Liver (tissue), 9 donors: ENCODE measurements around the gene SIK3. TPM values are rescaled to one million over a fixed set of nuclear protein-coding genes. Genes with fewer than 3 reads are reported as not detected.

ENCODE experiments used
- DNase-seq: peaks from one replicate; pipeline ENCODE4 v3.0.0-alpha.2; 2017; ENCODE audit warnings: low spot score
- H3K27ac ChIP-seq, 2 donors: one replicate each; pipeline ENCODE4 v1.7.0; 2013; ENCODE audit warnings: inconsistent platforms in 2 of 2, low read length in 2 of 2, control low read depth in 1 of 2, low read depth in 1 of 2, mild to moderate bottlenecking in 1 of 2
- H3K27me3 ChIP-seq, 4 donors: one replicate each; pipeline versions ENCODE4 v1.6.1 to v1.7.0; 2013; ENCODE audit warnings: low read length in 3 of 4, inconsistent platforms in 1 of 4, mild to moderate bottlenecking in 1 of 4, moderate library complexity in 1 of 4; ENCODE audit not compliant: control insufficient read depth in 4 of 4, insufficient read depth in 4 of 4
- H3K36me3 ChIP-seq, 4 donors: one replicate each; pipeline versions ENCODE4 v1.6.1 to v1.7.0; 2013; ENCODE audit warnings: low read length in 3 of 4, mild to moderate bottlenecking in 3 of 4, low read depth in 1 of 4, moderate library complexity in 1 of 4; ENCODE audit not compliant: control insufficient read depth in 4 of 4, insufficient read depth in 3 of 4
- H3K4me1 ChIP-seq, 4 donors: one replicate each; pipeline versions ENCODE4 v1.6.1 to v1.7.0; 2013; ENCODE audit warnings: low read length in 3 of 4, mild to moderate bottlenecking in 3 of 4, moderate library complexity in 1 of 4; ENCODE audit not compliant: control insufficient read depth in 4 of 4, insufficient read depth in 4 of 4
- H3K4me3 ChIP-seq, 3 donors: one replicate each; pipeline versions ENCODE4 v1.6.1 to v1.7.0; 2013; ENCODE audit warnings: low read length in 3 of 3, control low read depth in 1 of 3, low read depth in 1 of 3, mild to moderate bottlenecking in 1 of 3
- H3K9ac ChIP-seq, 2 donors: one replicate each; pipeline ENCODE4 v1.7.0; 2013; ENCODE audit warnings: low read length in 2 of 2, mild to moderate bottlenecking in 2 of 2, moderate library complexity in 2 of 2, control low read depth in 1 of 2, low read depth in 1 of 2
- H3K9me3 ChIP-seq, 4 donors: one replicate each; pipeline versions ENCODE4 v1.6.1 to v1.7.0; 2013; ENCODE audit warnings: low read length in 3 of 4; ENCODE audit not compliant: control insufficient read depth in 4 of 4
- EGR1 ChIP-seq, 2 donors: IDR thresholded peaks; 2 replicates each; pipeline ENCODE4 v1.6.1; 2016 to 2018; ENCODE audit warnings: antibody characterized with exemption in 2 of 2, low read depth in 2 of 2
- FOXA1 ChIP-seq: IDR thresholded peaks from 2 replicates; pipeline ENCODE4 v1.6.1; 2016; ENCODE audit warnings: antibody characterized with exemption
- FOXA2 ChIP-seq: IDR thresholded peaks from 2 replicates; pipeline ENCODE4 v1.6.1; 2016; ENCODE audit warnings: antibody characterized with exemption
- GABPA ChIP-seq, 2 donors: IDR thresholded peaks in 1 of 2; conservative IDR thresholded peaks in 1 of 2; 2 replicates each; pipeline ENCODE4 v1.6.1; 2016; ENCODE audit warnings: antibody characterized with exemption in 2 of 2, mild to moderate bottlenecking in 1 of 2, moderate library complexity in 1 of 2
- HNF4A ChIP-seq, 2 donors: conservative IDR thresholded peaks; 2 replicates each; pipeline ENCODE4 v1.6.1; 2016; ENCODE audit warnings: antibody characterized with exemption in 2 of 2, mild to moderate bottlenecking in 2 of 2
- HNF4G ChIP-seq: IDR thresholded peaks from 2 replicates; pipeline ENCODE4 v1.6.1; 2016; ENCODE audit warnings: antibody characterized with exemption
- JUND ChIP-seq, 2 donors: IDR thresholded peaks; 2 replicates each; pipeline ENCODE4 v1.6.1; 2016; ENCODE audit warnings: antibody characterized with exemption in 2 of 2
- NR2F2 ChIP-seq: IDR thresholded peaks from 2 replicates; pipeline ENCODE4 v1.6.1; 2016; ENCODE audit warnings: antibody characterized with exemption
- RAD21 ChIP-seq, 2 donors: IDR thresholded peaks; 2 replicates each; pipeline ENCODE4 v1.6.1; 2016; ENCODE audit warnings: antibody characterized with exemption in 2 of 2, mild to moderate bottlenecking in 2 of 2
- RXRA ChIP-seq, 2 donors: IDR thresholded peaks; 2 replicates each; pipeline ENCODE4 v1.6.1; 2017 to 2018; ENCODE audit warnings: antibody characterized with exemption in 2 of 2, mild to moderate bottlenecking in 1 of 2
- SP1 ChIP-seq: IDR thresholded peaks from 2 replicates; pipeline ENCODE4 v1.6.1; 2018; ENCODE audit warnings: antibody characterized with exemption, mild to moderate bottlenecking
- TAF1 ChIP-seq: conservative IDR thresholded peaks from 2 replicates; pipeline ENCODE4 v1.6.1; 2016; ENCODE audit warnings: antibody characterized with exemption, mild to moderate bottlenecking
- YY1 ChIP-seq: IDR thresholded peaks from 2 replicates; pipeline ENCODE4 v1.6.1; 2016; ENCODE audit warnings: antibody characterized with exemption, mild to moderate bottlenecking
- WGBS: extraction: QIAGEN DNeasy Blood & Tissue Kit; methylation state at CpG from one replicate; pipeline ENCODE4 v1.1.7; 2013; 5-methylcytosine and 5-hydroxymethylcytosine counted together
- polyA plus RNA-seq, 2 donors: library from polyadenylated mRNA; stranded (reverse) in 1 of 2; unstranded in 1 of 2; fragments of 200-250 nt in 1 of 2; fragments of >200 nt in 1 of 2; fragmentation: Nextera tagmentation in 1 of 2; extraction: Ambion mirVana in 1 of 2; gene quantifications; one replicate each; pipeline versions ENCODE4 v1.2.1 to v1.2.3, GENCODE V29; 2013 to 2015
- total RNA-seq, 2 donors: library from RNA; depleted of rRNA; stranded (reverse); fragments of >200 nt; gene quantifications; one replicate each; pipeline ENCODE4 v1.2.3, GENCODE V29; 2014
- TF ChIP-seq, protein P1 (sequence below): fragments of 150-350 bp; IDR thresholded peaks from 2 replicates; pipeline ENCODE4 v1.5.1; 2017; ENCODE audit warnings: improper control_type of control experiment, low read depth, low read length; ENCODE audit not compliant: missing input control
- TF ChIP-seq, protein P2 (sequence below): IDR thresholded peaks from 2 replicates; pipeline ENCODE4 v1.6.1; 2016; ENCODE audit warnings: antibody characterized with exemption
- TF ChIP-seq, protein P3 (sequence below): IDR thresholded peaks from 2 replicates; pipeline ENCODE4 v1.6.1; 2016; ENCODE audit warnings: antibody characterized with exemption
- TF ChIP-seq, protein P4 (sequence below): IDR thresholded peaks from 2 replicates; pipeline ENCODE4 v1.6.1; 2016; ENCODE audit warnings: antibody characterized with exemption, mild to moderate bottlenecking
- TF ChIP-seq, protein P5 (sequence below): IDR thresholded peaks from 2 replicates; pipeline ENCODE4 v1.6.1; 2016; ENCODE audit warnings: antibody characterized with exemption
- donor health status: healthy.
- donor health status: healthy.
- donor health status: healthy.
- donor health status: healthy.
- donor health status: healthy.

The SIK3 gene
- total and polyA plus RNA-seq, 4 donors: 6.9 to 52.4 (median 14.4) TPM

DNA sequence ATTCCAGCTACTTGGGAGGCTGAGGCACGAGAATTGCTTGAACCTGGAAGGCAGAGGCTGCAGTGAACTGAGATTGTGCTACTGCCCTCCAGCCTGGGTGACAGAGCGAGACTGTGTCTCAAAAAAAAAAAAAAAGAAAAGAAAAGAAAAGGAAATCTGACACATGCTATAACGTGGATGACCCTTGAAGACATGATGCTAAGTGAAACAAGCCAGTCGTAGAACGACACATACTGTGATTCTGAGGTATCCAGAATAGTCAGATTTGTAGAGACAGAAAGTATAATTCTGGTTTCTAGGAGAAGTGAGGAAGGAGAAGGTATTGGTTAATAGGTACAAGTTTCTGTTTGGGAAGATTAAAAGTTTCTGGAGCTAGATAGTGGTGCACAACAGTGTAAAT lies 299.9 kb downstream of the SIK3 start:
- 86% methylated on average over 5 of the region's 5 CpGs for WGBS
- Histone ChIP-seq H3K4me1 (peaks cover 3 to 17% (median 8%) of the 10 kb centered on the region in 4 donors), H3K27ac (no peak overlapping the region), H3K9ac (no peak overlapping the region), H3K36me3 (no peaks in the 10 kb centered on the region), H3K4me3 (no peak overlapping the region), H3K27me3 (no peaks in the 10 kb centered on the region), H3K9me3 (no peaks in the 10 kb centered on the region)
- no peak for DNase-seq
- TF ChIP-seq, protein P1, sequence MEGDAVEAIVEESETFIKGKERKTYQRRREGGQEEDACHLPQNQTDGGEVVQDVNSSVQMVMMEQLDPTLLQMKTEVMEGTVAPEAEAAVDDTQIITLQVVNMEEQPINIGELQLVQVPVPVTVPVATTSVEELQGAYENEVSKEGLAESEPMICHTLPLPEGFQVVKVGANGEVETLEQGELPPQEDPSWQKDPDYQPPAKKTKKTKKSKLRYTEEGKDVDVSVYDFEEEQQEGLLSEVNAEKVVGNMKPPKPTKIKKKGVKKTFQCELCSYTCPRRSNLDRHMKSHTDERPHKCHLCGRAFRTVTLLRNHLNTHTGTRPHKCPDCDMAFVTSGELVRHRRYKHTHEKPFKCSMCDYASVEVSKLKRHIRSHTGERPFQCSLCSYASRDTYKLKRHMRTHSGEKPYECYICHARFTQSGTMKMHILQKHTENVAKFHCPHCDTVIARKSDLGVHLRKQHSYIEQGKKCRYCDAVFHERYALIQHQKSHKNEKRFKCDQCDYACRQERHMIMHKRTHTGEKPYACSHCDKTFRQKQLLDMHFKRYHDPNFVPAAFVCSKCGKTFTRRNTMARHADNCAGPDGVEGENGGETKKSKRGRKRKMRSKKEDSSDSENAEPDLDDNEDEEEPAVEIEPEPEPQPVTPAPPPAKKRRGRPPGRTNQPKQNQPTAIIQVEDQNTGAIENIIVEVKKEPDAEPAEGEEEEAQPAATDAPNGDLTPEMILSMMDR: no peak
- TF ChIP-seq EGR1 (IDR thresholded peaks at IDR 0.05; ENCODE audit: low read depth in 2 of 2): no peak
- no peak for TF ChIP-seq NR2F2
- no peak for TF ChIP-seq YY1
- TF ChIP-seq RAD21 (IDR thresholded peaks at IDR 0.05): no peak
- no peak for TF ChIP-seq RXRA (IDR thresholded peaks at IDR 0.05)
- TF ChIP-seq, protein P2, sequence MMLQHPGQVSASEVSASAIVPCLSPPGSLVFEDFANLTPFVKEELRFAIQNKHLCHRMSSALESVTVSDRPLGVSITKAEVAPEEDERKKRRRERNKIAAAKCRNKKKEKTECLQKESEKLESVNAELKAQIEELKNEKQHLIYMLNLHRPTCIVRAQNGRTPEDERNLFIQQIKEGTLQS: no peak
- no peak for TF ChIP-seq SP1
- TF ChIP-seq, protein P3, sequence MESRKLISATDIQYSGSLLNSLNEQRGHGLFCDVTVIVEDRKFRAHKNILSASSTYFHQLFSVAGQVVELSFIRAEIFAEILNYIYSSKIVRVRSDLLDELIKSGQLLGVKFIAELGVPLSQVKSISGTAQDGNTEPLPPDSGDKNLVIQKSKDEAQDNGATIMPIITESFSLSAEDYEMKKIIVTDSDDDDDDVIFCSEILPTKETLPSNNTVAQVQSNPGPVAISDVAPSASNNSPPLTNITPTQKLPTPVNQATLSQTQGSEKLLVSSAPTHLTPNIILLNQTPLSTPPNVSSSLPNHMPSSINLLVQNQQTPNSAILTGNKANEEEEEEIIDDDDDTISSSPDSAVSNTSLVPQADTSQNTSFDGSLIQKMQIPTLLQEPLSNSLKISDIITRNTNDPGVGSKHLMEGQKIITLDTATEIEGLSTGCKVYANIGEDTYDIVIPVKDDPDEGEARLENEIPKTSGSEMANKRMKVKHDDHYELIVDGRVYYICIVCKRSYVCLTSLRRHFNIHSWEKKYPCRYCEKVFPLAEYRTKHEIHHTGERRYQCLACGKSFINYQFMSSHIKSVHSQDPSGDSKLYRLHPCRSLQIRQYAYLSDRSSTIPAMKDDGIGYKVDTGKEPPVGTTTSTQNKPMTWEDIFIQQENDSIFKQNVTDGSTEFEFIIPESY: no peak
- TF ChIP-seq FOXA2: no peak
- TF ChIP-seq HNF4A (conservative IDR thresholded peaks at IDR 0.05): no peak
- no peak for TF ChIP-seq FOXA1
- no peak for TF ChIP-seq HNF4G
- no peak for TF ChIP-seq GABPA (IDR thresholded peaks at IDR 0.05 in 1 of 2, conservative IDR thresholded peaks at IDR 0.05 in 1 of 2)
- no peak for TF ChIP-seq JUND (IDR thresholded peaks at IDR 0.05)
- TF ChIP-seq, protein P4, sequence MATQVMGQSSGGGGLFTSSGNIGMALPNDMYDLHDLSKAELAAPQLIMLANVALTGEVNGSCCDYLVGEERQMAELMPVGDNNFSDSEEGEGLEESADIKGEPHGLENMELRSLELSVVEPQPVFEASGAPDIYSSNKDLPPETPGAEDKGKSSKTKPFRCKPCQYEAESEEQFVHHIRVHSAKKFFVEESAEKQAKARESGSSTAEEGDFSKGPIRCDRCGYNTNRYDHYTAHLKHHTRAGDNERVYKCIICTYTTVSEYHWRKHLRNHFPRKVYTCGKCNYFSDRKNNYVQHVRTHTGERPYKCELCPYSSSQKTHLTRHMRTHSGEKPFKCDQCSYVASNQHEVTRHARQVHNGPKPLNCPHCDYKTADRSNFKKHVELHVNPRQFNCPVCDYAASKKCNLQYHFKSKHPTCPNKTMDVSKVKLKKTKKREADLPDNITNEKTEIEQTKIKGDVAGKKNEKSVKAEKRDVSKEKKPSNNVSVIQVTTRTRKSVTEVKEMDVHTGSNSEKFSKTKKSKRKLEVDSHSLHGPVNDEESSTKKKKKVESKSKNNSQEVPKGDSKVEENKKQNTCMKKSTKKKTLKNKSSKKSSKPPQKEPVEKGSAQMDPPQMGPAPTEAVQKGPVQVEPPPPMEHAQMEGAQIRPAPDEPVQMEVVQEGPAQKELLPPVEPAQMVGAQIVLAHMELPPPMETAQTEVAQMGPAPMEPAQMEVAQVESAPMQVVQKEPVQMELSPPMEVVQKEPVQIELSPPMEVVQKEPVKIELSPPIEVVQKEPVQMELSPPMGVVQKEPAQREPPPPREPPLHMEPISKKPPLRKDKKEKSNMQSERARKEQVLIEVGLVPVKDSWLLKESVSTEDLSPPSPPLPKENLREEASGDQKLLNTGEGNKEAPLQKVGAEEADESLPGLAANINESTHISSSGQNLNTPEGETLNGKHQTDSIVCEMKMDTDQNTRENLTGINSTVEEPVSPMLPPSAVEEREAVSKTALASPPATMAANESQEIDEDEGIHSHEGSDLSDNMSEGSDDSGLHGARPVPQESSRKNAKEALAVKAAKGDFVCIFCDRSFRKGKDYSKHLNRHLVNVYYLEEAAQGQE: no peak
- no peak for TF ChIP-seq TAF1
- TF ChIP-seq, protein P5, sequence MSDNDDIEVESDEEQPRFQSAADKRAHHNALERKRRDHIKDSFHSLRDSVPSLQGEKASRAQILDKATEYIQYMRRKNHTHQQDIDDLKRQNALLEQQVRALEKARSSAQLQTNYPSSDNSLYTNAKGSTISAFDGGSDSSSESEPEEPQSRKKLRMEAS: no peak
